Heart right ventricle (tissue), 16 donors: ENCODE measurements around the gene ATG4D. TPM values are rescaled to one million over a fixed set of nuclear protein-coding genes. Genes with fewer than 3 reads are reported as not detected.
"Not testable (repeated sequence)": the region's sequence is repeated elsewhere in the genome, so short reads cannot be mapped to it uniquely, and the experiment has no call there.

Experiments used
- ATAC-seq, 8 donors: fragments of 200-7000 bp; cut with Tn5 transposase; one replicate each; pipeline ENCODE4 v1.9.1; 2020; ENCODE audit warnings: mild to moderate bottlenecking in 8 of 8, moderate library complexity in 8 of 8, moderate number of reproducible peaks in 1 of 8
- DNase-seq, 2 donors: peaks; one replicate each; pipeline ENCODE4 v3.0.0-alpha.2; 2020
- H3K27ac ChIP-seq, 10 donors: fragments of 200-600 bp; sonication (generic) in 2 of 10; one replicate each; pipeline versions ENCODE4 v1.5.0 to v1.8.0; 2020 to 2022; ENCODE audit warnings: mild to moderate bottlenecking in 3 of 10
- H3K27me3 ChIP-seq, 7 donors: fragments of 200-600 bp; one replicate each; pipeline ENCODE4 v1.8.0; 2021 to 2022; ENCODE audit warnings: mild to moderate bottlenecking in 2 of 7
- H3K36me3 ChIP-seq, 9 donors: fragments of 200-600 bp; sonication (generic) in 1 of 9; one replicate each; pipeline versions ENCODE4 v1.5.0 to v1.8.0; 2020 to 2022; ENCODE audit warnings: mild to moderate bottlenecking in 2 of 9
- H3K4me1 ChIP-seq, 9 donors: fragments of 200-600 bp; sonication (generic) in 1 of 9; one replicate each; pipeline versions ENCODE4 v1.5.0 to v1.8.0; 2020 to 2022; ENCODE audit warnings: mild to moderate bottlenecking in 4 of 9
- H3K4me3 ChIP-seq, 10 donors: fragments of 200-600 bp; sonication (generic) in 2 of 10; one replicate each; pipeline versions ENCODE4 v1.5.0 to v1.8.0; 2020 to 2022; ENCODE audit warnings: mild to moderate bottlenecking in 7 of 10, moderate library complexity in 2 of 10
- H3K9me3 ChIP-seq, 11 donors: fragments of 200-600 bp in 10 of 11; sonication (generic) in 2 of 11; one replicate each; pipeline versions ENCODE4 v1.5.0 to v1.8.0; 2013 to 2022; ENCODE audit warnings: mild to moderate bottlenecking in 2 of 11, control low read depth in 1 of 11, moderate library complexity in 1 of 11
- CTCF ChIP-seq, 9 donors: fragments of 200-600 bp; sonication (generic) in 2 of 9; IDR thresholded peaks; one replicate each; pipeline versions ENCODE4 v1.5.0 to v1.8.0; 2021 to 2022; ENCODE audit warnings: antibody characterized with exemption in 9 of 9, mild to moderate bottlenecking in 5 of 9, moderate library complexity in 1 of 9
- WGBS, 2 donors: extraction: QIAGEN DNeasy Blood & Tissue Kit; methylation state at CpG; one replicate each; pipeline ENCODE4 v1.1.7; 2013; ENCODE audit warnings: inconsistent platforms in 1 of 2; 5-methylcytosine and 5-hydroxymethylcytosine counted together
- intact Hi-C, 10 donors: fragments of 100-400 bp; cut with DNase I; formaldehyde crosslinking; loops; one replicate each; pipeline versions ENCODE4 v1.11.1 to v1.14.2; 2022
- polyA plus RNA-seq, 2 donors: library from polyadenylated mRNA; stranded (reverse); fragments of 200-250 nt; gene quantifications; one replicate each; pipeline ENCODE4 v1.2.3, GENCODE V29; 2013
- total RNA-seq, 10 donors: library from RNA; stranded (reverse); fragmentation: NEBNext Ultra II Directional in 3 of 10; extraction: Animal tissue kit (Norgen Biotek cat#: 25700) in 3 of 10; gene quantifications; one replicate each; pipeline versions ENCODE4 v1.2.1 to v1.2.4, GENCODE V29; 2021 to 2023
- donor health status: Arrhythmogenic right ventricular cardiomyopathy.
- donor health status: ischemic (EF 13 %, LVEDD 7.1; RV severe dilation, severe dysfunction).
- donor health status: healthy with polysubstance abuse.
- donor health status: DM: no; HTN: yes; CAD: no.
- donor health status: DM: no; HTN: no; CAD: no.
- donor health status: ischemic (EF 25% LVEDD 6.9; RV normal size, moderate dysfunction).
- donor health status: ischemic (EF 25% LVEDD 5.7; RV mildly dilated, moderate dysfunction).
- donor health status: healthy.
- donor health status: DM: yes; HTN: yes; CAD: no.
- donor health status: Ischemic cardiomyopathy.
- donor health status: ischemic (EF 35%, LVEDD 5.7; RV mildly dilated, moderate dysfunction).
- donor health status: nonischemic (EF 11% LVEDD 7.7; RV severe dilation, severe dysfunction).
- donor health status: DM: yes; HTN: yes; CAD: no.
- donor health status: PGD.
- donor health status: ischemic (EF 29% LVEDD 5.4; RV normal size, mild dysfunction).
- donor health status: nonischemic (EF 23%, LVEDD 6.1; RV moderate dilation, normal function).

ATG4D gene
- total and polyA plus RNA-seq, 12 donors = 47.6 to 66.2 (median 57.3) TPM

- Histone ChIP-seq H3K27ac (no peak overlapping the region), H3K4me1 (peaks cover 3 to 28% (median 7%) of the 10 kb centered on the region in 9 donors), H3K27me3 (no peaks in the 10 kb centered on the region), H3K4me3 (no peak overlapping the region), H3K36me3 (peaks cover 0 to 94% (median 62%) of the 10 kb centered on the region in 9 donors), H3K9me3 (no peaks in the 10 kb centered on the region)
- intact Hi-C loops = no loop called here
- TF ChIP-seq CTCF (IDR thresholded peaks at IDR 0.05) = no peak
- no peak for ATAC-seq
- 84 to 87% methylated on average over 7 of the region's 7 CpGs for WGBS, 2 donors
- no peak for DNase-seq
Observed at GRCh38 chr19:10549733-10550132, 6.0 kb downstream of the ATG4D start.

- no peak overlapping the region for H3K4me3 ChIP-seq
- no peak overlapping the region for H3K27ac ChIP-seq
- H3K4me1 ChIP-seq = peaks cover 0 to 25% (median 1%) of the 10 kb centered on the region in 9 donors
- ATAC-seq = no peak
- intact Hi-C loops = no loop called here
- no peak for DNase-seq
- 94 to 95% methylated on average over 5 to 6 of the region's 6 CpGs for WGBS, 2 donors
- H3K27me3 ChIP-seq = no peaks in the 10 kb centered on the region
- TF ChIP-seq CTCF (IDR thresholded peaks at IDR 0.05) = no peak
- peaks cover 0 to 99% (median 64%) of the 10 kb centered on the region in 9 donors for H3K36me3 ChIP-seq
- H3K9me3 ChIP-seq = no peaks in the 10 kb centered on the region
Observed at GRCh38 chr19:10550336-10550735, 6.6 kb downstream of the ATG4D start.

GRCh38 chr19:10551006-10551405 lies 7.3 kb downstream of the ATG4D start:
- 98% methylated on average over 9 of the region's 9 CpGs for WGBS, 2 donors

GRCh38 chr19:10551698-10552301 lies 8.1 kb downstream of the ATG4D start:
- WGBS, 2 donors = 94 to 95% methylated on average over 12 of the region's 12 CpGs
- ATAC-seq = peak in 3 of 8 donors; percentile 3 to 11 (median 6)
- H3K9me3 ChIP-seq = no peaks in the 10 kb centered on the region
- no peak for DNase-seq
- peak in 4 of 9 donors; percentile 8 to 25 (median 10) for TF ChIP-seq CTCF (IDR thresholded peaks at IDR 0.05)
- no peaks in the 10 kb centered on the region for H3K27me3 ChIP-seq
- no peak overlapping the region for H3K27ac ChIP-seq
- intact Hi-C loops = no loop called here
- H3K4me1 ChIP-seq = peaks cover 0 to 24% (median 0%) of the 10 kb centered on the region in 9 donors
- H3K4me3 ChIP-seq = no peak overlapping the region
- peaks cover 0 to 100% (median 64%) of the 10 kb centered on the region in 9 donors for H3K36me3 ChIP-seq

More at GRCh38 chr19:10551006-10551405, 7.3 kb downstream of the ATG4D start:
- H3K4me3 ChIP-seq, H3K27me3 ChIP-seq, H3K27ac ChIP-seq, H3K9me3 ChIP-seq, intact Hi-C loops, ATAC-seq, DNase-seq: not testable (repeated sequence)
- H3K4me1 ChIP-seq = peaks cover 0 to 24% (median 0%) of the 10 kb centered on the region in 9 donors
- H3K36me3 ChIP-seq = peaks cover 0 to 99% (median 64%) of the 10 kb centered on the region in 9 donors

GRCh38 chr19:10552510-10553053 lies 8.9 kb downstream of the ATG4D start:
- Histone ChIP-seq H3K4me1 (peaks cover 0 to 24% (median 0%) of the 10 kb centered on the region in 9 donors), H3K36me3 (peaks cover 0 to 100% (median 63%) of the 10 kb centered on the region in 9 donors), H3K9me3 (no peaks in the 10 kb centered on the region), H3K27ac (peak overlapping the region in 1 of 10 donors; percentile 71), H3K27me3 (no peaks in the 10 kb centered on the region), H3K4me3 (no peak overlapping the region)
- peak in 6 of 8 donors; percentile 5 to 33 (median 14) for ATAC-seq
- 84 to 85% methylated on average over 12 of the region's 12 CpGs for WGBS, 2 donors
- intact Hi-C loops = no loop called here
- TF ChIP-seq CTCF (IDR thresholded peaks at IDR 0.05) = no peak
- no peak for DNase-seq
